ENCODE data around the gene PLPPR1.

GRCh38 chr9:101062686-101063085 is 34.2 kb downstream of the PLPPR1 start:
- TF ChIP-seq GATA2 (IDR thresholded peaks at IDR 0.05; ENCODE audit: low read depth, low read length) (no peak), GATA3 (IDR thresholded peaks at IDR 0.05; ENCODE audit: low read depth, low read length) (no peak)
